GM21717 (cell line): ENCODE results near the gene KCND3.

Experiments
- ATAC-seq: cut with Tn5 transposase; IDR thresholded peaks from one replicate; pipeline ENCODE4 v1.9.1; 2021; ENCODE audit warnings: mild to moderate bottlenecking, moderate library complexity; ENCODE audit not compliant: unreplicated experiment

Gene KCND3

DNA sequence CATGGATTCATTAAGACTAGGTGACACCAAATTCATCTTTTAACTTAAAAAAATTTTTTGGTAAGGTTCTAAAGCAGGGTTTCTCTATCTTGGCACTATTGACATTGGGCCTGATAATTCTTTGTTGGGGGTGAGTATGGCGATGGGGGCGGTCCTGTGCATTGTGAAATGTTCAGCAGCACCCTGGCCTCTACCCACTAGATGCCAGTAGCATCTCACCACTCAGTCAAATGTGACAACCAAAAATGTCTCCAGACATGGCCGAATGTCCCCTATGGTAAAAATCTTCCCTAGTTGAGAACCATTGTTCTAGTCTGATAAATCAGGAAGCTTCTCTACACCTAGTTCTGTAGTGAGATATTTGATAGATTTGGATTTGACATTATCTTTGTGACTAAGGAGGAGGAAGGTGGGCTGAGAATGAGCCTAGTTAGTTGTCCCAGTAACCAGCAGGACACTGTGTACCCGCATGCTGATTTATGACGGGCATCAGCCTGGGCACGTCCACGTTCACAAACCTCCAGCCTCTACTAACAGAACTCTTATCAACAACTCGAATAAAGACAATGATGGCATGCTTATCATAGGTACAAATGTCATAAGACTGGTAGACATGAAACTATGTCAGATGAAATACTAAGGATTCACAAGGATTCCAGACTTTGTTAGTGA lies 104.6 kb downstream of the KCND3 start:
- ATAC-seq: no peak

DNA sequence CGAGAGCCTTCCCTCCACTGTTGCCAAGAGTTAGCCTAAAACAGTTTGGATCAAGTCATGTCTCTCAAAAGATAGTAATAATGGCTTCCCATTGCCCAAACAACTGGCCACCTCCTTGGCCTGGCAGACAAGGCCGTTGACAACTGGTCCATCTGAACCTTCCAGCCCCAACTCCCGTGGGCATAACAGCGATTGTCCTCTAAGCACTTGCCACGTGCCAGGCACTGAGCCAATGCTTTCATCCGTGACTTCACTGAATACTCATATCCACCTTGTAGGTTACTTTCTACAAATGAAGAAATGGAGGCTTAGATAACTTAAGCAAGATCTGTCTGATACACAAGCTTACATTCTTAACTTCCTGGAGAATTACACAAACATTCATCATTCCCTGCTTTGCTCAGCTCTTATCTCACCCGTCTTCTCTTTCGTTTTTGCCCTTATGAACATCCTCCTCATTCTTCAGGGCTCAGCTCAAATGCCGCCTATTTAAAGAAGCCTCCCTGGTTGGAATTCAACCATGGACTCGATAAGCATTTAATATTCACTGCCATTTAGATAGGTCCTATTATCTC lies 106.4 kb downstream of the KCND3 start:
- ATAC-seq: no peak

DNA sequence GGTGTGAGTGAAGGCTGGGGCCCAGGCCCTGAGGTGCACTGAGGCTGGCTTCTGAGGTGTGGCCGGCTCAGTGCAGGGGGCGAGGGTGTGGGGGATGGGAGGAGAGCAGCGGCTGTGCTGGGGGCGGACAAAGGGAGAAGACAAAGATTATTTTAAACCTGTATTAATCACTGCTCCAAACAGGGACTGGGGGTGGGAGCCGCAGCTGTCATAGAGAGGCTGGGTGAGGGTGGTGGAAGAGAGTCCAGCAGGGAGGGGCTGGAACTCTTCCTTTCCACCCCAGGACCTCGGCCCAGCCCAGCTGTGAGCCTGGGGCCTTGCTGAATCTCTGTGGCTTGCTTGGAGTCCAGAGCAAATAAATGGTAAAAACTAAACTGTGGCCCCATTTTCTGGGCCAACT lies 106.9 kb downstream of the KCND3 start:
- no peak for ATAC-seq

DNA sequence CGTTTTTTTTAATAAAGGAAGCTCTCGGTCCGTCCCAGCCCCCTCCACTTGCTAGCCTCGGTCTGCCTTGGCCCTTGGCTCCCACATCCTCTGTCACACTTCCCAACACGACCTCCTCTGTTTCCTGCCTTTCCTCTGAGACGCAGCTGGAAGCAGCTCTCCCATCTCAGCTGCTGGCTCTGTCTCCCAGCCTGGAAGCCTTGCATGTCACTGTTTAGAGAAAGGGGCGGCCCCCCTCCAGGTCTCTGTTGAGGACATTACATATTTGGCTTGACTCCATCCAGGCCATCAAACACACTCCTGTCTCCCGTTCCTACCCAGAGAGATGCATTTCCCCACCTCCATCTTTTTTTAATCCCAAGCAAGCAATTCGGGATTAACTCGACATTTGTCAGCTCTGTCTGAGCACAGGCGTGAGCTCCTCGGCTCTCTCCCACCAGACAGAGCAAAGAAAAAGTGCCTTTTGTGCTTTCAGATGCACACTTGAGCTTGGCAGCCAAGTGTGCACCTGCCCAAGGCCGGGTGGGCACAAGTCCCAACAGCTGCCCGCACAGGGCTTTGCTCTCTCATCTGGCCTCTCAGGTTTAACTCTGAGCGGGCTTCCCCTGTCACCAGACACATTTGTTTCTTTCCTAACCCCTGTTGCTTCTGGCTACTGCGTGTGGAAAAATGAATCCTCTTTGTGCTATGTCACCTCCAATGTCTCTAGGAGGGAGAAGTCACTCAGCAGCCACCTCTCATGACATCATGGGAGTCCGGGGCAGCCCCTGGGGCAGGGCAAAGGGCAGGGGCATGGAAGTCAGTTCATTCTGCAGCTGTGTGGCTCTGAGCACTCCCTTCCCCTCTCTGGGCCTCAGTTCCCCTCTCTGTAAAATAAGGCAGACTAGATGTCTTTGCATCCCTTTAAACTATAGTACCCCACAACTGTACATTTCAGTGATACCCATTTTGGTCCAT lies 108.3 kb downstream of the KCND3 start:
- ATAC-seq: no peak

DNA sequence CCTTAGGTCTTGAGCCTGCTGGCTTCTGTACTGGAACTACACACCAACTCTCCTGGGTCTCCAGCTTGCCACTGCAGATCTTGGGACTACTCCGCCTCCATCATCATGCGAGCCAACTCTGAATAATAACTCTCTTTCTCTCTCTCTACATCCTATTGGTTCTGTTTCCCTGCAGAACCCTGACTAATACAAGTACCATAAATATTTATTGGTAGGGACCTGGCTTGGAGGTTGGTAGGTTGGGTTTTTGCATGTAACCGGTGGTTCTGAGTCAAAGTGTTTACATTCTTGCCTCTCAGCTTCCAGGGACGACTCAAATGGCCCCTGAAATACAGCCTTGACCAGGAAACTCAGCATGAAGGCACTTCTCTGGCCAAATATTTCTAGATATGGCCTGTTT lies 110.4 kb downstream of the KCND3 start:
- no peak for ATAC-seq

DNA sequence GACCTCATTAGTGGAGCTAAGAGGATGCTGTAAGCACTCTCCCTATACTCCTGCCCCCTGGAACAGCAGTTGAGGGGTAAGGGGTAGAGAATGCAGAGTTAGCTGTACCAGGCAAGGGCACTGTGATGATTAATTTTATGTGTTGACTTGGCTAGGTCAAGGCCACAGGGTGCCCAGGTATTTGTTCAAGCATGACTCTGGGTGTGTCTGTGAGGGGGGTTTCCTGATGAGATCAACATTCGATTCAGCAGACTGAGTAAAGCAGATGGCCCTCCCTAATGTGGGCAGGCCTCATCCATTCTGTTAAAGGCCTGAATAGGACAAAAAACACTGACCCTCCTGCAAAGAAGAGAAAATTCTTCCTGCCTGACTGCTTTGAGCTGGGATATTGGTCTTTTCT lies 110.8 kb downstream of the KCND3 start:
- no peak for ATAC-seq

DNA sequence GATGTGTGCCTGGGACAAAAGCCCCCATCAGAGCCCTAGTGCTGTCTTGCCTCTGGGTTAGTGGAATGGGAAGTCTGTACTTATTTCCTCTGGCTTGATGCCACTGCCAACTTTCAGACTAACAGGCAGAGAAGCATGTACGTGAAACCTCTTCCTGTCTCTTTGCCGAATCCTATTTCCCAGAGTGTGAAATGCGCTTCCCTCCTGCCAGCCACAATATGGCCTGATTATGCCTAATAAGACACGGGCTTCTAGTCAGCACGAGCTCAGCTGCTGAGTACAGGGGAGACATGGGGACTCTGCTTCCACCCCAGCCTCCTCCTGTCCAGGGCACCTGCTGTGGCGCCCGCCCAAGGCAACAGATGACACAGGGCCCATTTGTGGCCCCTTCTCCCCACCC lies 111.4 kb downstream of the KCND3 start:
- ATAC-seq: no peak

DNA sequence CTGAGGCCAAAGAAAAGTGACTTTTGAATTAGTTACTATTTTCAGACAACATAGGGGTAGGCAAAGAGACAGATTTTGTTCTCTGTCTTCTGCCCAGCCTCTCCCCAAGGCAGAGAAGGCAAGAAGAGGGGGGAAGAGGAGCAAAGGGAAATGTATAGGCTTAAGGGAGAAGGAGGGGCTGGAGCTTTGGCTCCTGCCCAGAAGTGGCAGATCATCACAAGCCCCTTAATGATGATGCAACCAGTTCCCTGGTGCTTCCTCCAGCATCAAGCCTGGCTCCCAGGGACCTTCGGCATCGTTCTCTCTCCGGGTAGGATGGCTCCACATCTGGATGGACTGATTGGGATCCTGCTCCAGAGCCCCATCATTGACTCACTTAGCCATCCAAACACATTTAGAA lies 112.8 kb downstream of the KCND3 start:
- no peak for ATAC-seq

DNA sequence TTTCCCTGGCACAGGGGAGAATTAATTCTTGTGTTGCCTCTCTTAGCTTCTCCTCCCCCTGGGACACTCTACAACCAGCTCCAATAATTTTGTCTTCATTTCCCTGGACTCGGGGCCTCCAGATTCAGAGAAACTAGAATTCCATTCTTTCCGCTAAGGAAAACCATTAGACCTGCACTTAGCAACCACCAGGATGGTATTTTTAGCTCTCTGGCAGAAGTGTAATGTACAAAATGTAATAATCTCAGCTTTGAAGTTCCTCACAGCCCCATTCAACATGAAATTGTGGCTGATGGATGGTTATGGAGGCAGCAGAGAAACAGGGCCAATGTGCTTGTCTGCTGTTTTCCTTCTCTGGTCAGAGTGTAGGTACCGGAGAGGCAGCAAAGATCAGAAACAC lies 113.8 kb downstream of the KCND3 start:
- no peak for ATAC-seq

DNA sequence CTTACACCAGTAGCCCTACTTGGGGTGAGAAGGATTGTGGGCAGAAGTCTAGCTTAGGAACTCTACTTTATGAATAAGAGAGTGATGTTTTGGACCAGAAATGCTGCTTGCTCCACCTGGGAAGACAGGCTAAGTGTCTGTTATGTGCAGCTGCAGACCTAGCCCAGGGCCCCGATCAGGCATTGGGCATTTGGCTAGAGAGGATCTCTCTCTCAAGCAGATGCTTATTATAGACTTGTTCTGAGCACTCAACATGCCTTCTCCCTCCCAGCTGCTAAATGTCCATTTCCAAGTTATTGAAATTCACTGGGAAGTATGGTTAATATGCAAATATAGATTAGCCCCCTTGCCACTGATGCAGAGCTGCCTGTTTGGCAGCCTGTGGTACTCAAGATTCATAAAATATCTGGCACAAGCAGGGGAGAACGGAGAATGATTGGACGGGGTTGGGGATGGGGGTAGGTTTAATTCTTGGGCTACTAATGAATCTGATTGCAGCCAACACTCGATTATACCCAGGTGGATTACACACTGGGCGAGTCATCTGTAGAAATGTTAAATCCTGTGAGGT lies 115.9 kb downstream of the KCND3 start:
- ATAC-seq: no peak

DNA sequence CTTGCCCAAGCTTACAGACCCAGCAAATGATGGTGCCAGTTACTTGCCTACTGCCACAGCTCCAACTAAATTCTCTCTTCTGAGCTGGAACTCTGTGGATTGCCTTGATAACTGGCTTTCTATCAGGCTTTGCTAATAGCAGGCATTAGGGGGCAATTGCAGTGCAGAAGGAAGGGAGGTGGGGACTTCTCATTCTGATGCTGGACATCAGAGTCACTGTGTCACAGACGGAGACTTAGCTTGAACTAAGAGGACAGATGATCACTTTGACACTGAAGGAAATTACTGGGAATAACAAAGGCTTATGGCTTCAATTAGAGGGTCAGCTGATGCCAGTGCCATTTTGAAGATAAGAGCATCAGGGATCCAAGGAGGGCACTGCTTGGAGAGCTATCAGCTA lies 119.3 kb downstream of the KCND3 start:
- no peak for ATAC-seq

DNA sequence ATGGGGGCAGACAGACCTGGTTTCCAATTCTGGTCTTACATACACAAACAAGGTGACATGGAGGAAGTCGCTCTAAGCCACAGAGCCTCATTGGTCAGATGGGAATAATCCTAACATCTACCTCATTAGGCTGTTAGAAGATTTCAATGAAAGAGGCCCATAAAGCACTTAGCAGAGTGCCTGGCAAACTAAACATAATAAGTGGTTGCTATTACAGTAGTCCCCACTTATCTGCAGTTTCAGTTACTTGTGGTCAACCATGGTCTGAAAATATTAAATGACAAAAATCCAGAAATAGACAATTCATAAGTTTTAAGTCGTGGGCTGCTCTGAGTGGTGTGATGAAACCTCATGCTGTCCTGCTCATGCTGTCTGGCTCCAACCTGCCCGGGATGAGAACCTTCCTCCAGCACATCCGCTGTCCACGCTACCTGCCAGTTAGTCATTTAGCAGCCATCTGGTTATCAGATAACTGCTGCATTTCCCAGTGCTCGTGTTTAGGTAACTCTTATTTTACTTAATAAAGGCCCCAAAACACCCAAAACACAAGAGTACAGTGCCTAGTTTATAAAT lies 121.5 kb downstream of the KCND3 start:
- ATAC-seq: no peak

DNA sequence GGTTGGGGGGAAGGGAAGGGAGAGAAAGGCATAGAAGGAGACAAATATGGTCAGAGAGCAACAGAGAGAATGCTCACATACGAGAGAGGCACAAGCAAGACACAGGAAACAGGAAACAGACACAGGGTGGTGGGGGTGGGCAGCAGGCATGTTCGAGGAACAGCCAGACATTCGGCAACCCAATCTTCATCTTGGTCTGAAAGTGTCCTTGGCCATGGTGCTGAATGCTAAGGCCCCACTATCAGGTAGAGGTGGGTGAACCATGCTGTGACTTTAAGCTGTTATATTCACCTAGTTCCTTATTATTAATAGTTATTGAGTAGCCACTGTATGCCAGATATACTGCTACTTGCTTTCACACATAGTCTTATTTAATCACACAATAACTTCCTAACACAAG lies 124.6 kb downstream of the KCND3 start:
- ATAC-seq: no peak

DNA sequence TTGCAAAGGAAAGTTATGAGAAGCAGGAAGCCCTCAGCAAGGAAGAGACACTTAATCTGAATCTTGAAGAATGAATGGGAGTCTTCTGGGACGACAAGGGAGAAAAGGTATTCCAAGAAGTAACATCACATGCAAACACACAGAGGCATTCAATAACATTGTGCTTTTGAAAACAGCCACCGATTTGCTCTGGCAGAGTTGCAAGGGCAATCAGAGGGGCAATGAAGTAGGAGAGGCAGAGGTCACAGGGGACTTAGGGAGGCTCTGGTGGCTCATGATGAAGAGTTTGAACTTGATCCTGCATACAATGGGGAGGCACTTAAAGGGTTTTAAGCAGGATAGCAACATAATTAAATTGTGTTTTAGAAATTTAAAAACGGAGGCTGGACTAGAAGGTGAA lies 126.1 kb downstream of the KCND3 start:
- no peak for ATAC-seq

DNA sequence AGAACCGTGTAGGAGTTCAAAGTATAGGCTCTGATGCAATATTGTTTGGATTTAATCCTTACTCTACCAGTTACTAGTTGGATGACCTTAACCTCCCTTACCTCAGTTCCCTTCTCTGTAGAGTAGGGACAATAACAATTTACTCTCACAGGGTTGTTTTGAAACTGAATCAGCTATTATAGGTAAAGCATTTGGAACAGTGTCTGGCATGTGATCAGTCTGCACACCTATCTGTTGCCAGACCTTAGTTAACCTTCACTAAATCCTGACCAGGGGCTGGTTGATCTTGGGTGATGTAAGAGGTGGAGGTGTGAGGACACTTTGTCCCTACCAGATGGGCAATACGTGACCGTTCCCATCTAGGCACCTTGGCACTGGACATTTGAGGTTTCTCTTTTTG lies 126.9 kb downstream of the KCND3 start:
- ATAC-seq: no peak

DNA sequence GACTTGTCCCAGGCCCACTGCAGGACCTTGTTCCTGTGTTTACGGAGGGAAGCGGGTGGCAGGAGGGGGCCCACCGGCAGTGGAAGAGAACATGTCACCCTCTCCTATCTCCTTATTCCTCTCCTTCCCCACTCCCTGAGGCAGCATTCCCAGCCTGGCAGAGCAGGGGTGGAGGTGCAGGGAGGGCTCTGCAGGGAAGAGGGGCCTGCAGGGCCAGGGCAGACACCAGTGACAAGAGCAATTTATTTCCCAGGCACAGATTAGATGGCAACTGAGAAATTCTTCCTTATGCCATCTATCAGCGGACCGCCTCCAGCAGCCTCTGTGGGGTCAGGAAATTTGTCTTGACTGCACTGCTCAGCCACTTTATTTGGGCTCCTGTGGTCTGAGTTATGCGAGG lies 127.9 kb downstream of the KCND3 start:
- ATAC-seq: no peak

DNA sequence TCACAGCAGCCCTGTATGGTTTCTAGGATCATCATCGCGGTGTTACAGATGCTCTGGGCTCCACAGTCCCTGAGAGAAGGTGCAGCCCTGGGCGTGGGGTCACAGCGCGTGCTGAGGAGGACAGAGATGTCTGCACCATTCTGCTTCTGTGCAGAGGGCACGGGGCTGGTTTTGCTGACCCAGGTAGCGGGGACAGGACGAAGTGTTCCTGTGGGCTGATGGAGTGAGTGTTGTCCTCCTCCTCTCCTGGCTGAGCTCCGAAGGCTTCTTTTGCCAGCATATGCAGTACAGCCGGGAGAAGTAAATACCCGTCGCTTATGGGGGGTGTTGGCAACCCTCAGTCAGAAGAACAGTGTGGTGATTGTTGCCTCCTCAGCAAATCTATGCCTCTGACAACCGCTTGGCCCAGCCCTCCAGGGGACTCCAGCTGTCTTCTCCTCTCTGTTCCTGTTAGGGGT lies 132.2 kb downstream of the KCND3 start:
- ATAC-seq: no peak

DNA sequence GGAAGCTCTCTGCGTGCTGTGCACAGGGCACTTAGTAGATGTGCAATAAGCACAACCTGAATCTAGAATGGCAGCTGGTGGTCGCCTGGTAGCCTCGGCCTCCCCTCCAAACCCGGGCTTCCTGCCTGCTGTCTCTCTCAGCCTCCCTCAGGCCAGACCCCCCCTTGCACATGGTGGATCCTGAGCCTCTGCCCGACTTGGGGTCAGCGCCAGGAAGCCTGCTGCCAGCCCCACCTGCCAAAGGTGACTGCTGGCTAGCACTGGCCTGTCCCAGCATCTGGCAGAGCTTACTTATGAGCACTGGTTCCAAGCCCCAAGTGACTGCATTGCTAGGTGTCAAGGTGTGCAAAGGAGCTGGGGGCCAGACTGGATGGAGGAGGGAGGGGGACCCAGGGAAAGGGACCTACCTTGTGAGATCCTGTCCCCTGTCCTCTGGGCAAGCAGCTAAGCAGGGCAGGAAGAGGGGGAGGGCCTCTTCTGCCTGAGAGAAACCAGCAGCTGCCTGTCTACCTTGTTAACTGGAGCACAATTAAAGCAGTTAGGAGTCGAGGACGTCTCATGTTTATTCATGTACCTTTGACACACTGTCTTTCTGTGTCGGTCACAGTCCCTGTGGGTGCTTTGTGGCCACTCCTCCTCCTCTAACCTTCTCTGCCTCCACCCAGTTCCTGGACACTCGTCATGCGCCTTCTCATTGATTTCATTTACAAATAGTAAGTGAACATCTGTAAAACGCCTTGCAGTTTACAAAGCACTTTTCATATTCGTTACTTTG lies 132.9 kb downstream of the KCND3 start:
- ATAC-seq: no peak

DNA sequence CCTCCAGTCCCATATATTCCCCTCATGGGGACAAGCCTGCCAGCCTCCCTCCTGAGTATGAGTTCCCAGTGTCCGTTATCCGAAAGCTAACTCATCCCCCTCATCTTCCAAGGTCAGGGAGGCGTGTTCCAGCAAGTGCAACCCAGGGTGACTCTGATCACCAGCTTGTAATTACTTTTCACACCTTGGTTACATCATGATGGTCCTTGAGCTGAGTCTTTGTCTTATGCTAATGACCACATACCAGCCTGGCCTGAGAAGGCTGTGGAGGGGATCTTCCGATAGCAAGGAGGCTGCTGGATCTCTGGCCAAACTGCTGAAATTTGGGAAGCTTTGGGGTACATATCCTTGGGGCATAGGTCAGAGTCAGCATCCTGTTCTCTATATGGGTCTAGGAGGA lies 134.2 kb downstream of the KCND3 start:
- no peak for ATAC-seq

DNA sequence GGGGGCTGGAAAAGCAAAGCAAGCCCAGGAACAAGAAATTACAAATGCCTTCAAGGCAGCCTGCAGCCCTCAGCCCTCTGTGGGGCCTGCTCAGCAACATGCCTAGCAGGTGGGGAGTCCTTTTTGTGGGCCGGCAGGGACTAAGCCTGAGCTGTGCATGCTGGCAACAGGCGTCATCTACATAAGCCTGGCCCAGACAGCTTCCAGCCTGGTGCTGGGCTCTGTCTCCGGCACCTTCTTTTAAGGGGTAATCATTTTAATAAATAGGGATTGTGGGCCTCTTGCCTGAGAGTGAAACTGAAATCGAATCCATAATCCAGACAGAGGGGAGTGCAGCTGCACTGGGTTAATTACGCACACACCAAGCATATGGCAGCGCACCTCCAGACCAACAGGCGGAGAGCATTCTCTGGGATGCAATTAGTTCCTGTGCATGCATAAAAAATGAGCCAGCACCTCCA lies 137.2 kb downstream of the KCND3 start:
- no peak for ATAC-seq
